HG02610 (cell line): ENCODE measurements around the gene KIF5B.

ENCODE experiments used
- ATAC-seq: cut with Tn5 transposase; IDR thresholded peaks from one replicate; pipeline ENCODE4 v1.9.1; 2021; ENCODE audit warnings: mild to moderate bottlenecking, moderate library complexity; ENCODE audit not compliant: unreplicated experiment

KIF5B gene

DNA sequence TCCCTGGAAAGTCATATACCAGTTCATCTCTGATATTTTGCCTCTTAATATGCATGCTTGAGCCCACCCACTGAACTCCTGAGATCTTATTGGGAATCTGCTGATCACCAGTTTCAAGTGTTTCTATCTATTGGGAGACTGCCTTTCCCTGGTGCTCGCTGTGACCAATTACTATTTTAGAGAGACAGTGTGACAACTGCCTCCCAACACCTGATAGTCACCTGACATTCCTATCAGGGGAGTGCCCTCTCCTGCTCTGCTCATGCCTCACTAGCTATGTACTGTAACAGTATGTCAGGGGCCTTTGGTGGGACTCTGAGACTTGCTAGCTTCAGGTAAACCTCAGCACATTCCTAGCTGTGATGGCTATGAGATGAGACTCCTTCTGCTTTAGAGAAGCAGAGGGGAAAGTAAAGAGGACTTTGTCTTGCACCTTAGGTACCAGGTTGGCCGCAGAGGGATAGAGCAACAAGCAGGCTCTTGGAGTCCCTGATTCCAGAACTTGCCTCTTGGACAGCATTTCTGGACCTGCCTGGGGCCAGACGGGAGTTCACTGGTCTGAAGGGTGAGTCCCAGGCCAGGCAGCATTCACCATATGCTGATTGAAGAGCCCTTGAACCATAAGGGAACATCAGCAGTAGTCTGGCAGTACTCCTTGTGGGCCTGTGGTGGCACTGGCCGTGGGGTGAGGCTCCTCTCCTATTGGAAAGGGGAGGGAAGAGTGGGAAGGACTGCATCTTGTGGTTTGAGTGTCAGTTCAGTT lies 93.2 kb downstream of the KIF5B start:
- no peak for ATAC-seq

GRCh38 chr10:31961277-31962074 lies 94.7 kb downstream of the KIF5B start:
- peak; percentile 90 for ATAC-seq

DNA sequence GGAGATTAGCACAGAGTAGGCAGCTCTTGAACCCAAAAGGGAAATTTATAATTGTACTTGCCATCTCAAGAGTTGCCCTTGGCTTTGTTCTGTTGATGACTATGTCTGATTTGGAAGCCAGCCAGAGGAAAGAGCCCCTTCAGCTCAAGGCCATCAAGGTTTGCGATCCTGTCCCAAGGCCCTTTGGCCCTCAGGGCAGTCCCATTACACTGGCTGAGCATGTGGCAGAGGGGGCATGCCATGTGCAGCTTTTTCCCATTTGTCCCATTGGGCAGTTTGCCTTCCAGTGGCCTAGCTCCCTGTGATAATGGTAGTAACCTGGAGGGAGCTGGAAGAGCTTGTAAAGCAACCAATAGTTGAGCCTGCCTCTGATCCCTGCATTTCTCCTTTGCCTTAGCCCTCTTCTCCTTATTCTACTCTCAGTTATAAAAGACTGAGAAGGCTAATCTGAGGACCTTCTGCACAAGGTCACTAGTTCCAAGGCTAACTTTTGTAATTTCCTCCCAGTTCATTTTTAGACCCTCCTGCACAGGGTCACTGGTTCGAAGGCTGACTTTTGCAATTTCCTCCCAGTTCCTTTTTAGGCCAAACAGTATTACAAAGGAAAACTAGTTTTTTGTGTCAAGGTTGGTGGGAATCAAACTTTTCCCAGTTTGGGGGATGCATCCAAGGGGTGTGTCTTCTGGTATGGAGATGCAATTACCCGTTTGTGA lies 96.6 kb downstream of the KIF5B start:
- no peak for ATAC-seq
